Left lobe of liver (tissue), 2 donors: ENCODE data around the gene SMIM13. TPM values are rescaled to one million over a fixed set of nuclear protein-coding genes. Genes with fewer than 3 reads are reported as not detected.

ENCODE experiments used
- ATAC-seq: fragments of 200-7000 bp; cut with Tn5 transposase; one replicate; pipeline ENCODE4 v1.9.1; 2020; ENCODE audit warnings: mild to moderate bottlenecking, moderate library complexity
- DNase-seq: peaks from one replicate; pipeline ENCODE4 v3.0.0-alpha.2; 2020; ENCODE audit warnings: low spot score
- total RNA-seq: library from RNA; stranded (reverse); gene quantifications from one replicate; pipeline ENCODE4 v1.2.1, GENCODE V29; 2021
- donor health status: DM: no; HTN: no; CAD: no; lungs with moderate emphysema.
- donor health status: DM: no; HTN: yes; CAD: no.

The SMIM13 gene
- total RNA-seq, 1 donor from 2014 or later, result 5.9 TPM

GRCh38 chr6:11149551-11149950 lies 55.9 kb downstream of the SMIM13 start:
- ATAC-seq (no peak), DNase-seq (no peak)

GRCh38 chr6:11151488-11151887 lies 57.9 kb downstream of the SMIM13 start:
- ATAC-seq (no peak), DNase-seq (no peak)

- no peak for DNase-seq
- no peak for ATAC-seq
Observed at GRCh38 chr6:11152581-11152980, 58.9 kb downstream of the SMIM13 start.

GRCh38 chr6:11153447-11153846 lies 59.8 kb downstream of the SMIM13 start:
- ATAC-seq (no peak), DNase-seq (no peak)

- ATAC-seq (no peak), DNase-seq (no peak)
Observed at GRCh38 chr6:11155589-11155988, 62.0 kb downstream of the SMIM13 start.

GRCh38 chr6:11160199-11160598 lies 66.6 kb downstream of the SMIM13 start:
- no peak for ATAC-seq
- no peak for DNase-seq

- no peak for ATAC-seq
- DNase-seq, result no peak
Observed at GRCh38 chr6:11161031-11161956, 67.7 kb downstream of the SMIM13 start.

- DNase-seq, result no peak
- no peak for ATAC-seq
Observed at GRCh38 chr6:11162262-11162661, 68.6 kb downstream of the SMIM13 start.

GRCh38 chr6:11163932-11164331 lies 70.3 kb downstream of the SMIM13 start:
- ATAC-seq (no peak), DNase-seq (no peak)

GRCh38 chr6:11164717-11165646 lies 71.3 kb downstream of the SMIM13 start:
- DNase-seq (no peak), ATAC-seq (no peak)

- DNase-seq (no peak), ATAC-seq (no peak)
Observed at GRCh38 chr6:11166948-11167347, 73.3 kb downstream of the SMIM13 start.

GRCh38 chr6:11168091-11168635 lies 74.5 kb downstream of the SMIM13 start:
- no peak for DNase-seq
- ATAC-seq, result no peak

GRCh38 chr6:11171952-11172351 lies 78.3 kb downstream of the SMIM13 start:
- DNase-seq, result no peak
- ATAC-seq, result no peak

GRCh38 chr6:11172501-11173327 lies 79.1 kb downstream of the SMIM13 start:
- DNase-seq (peak; percentile 68), ATAC-seq (peak; percentile 90)

- no peak for ATAC-seq
- no peak for DNase-seq
Observed at GRCh38 chr6:11174242-11174611, 80.6 kb downstream of the SMIM13 start.

GRCh38 chr6:11177271-11177670 lies 83.6 kb downstream of the SMIM13 start:
- no peak for DNase-seq
- no peak for ATAC-seq

GRCh38 chr6:11179088-11179418 lies 85.4 kb downstream of the SMIM13 start:
- DNase-seq (no peak), ATAC-seq (no peak)

GRCh38 chr6:11179419-11180202 lies 86.0 kb downstream of the SMIM13 start:
- DNase-seq (no peak), ATAC-seq (no peak)

GRCh38 chr6:11181478-11182136 lies 88.0 kb downstream of the SMIM13 start:
- ATAC-seq (no peak), DNase-seq (no peak)
